DMS 273 treated with DMSO at 0.1 percent for 48 hours (cell line): ENCODE measurements around the gene ASTN2.

Source experiments
- DNase-seq: peaks from one replicate; lab custom pipeline; 2025; lab: John Stamatoyannopoulos, UW

ASTN2 gene

GRCh38 chr9:116452634-116453033 is 962.2 kb downstream of the ASTN2 start:
- no peak for DNase-seq

- no peak for DNase-seq
Observed at GRCh38 chr9:116452227-116452626, 962.6 kb downstream of the ASTN2 start.

GRCh38 chr9:116451500-116452115 is 963.2 kb downstream of the ASTN2 start:
- DNase-seq, result no peak

GRCh38 chr9:116450378-116451139 is 964.3 kb downstream of the ASTN2 start:
- no peak for DNase-seq

- DNase-seq, result no peak
Observed at GRCh38 chr9:116449949-116450348, 964.9 kb downstream of the ASTN2 start.

GRCh38 chr9:116448431-116448830 is 966.4 kb downstream of the ASTN2 start:
- no peak for DNase-seq

- DNase-seq, result no peak
Observed at GRCh38 chr9:116447934-116448333, 966.9 kb downstream of the ASTN2 start.

- DNase-seq, result no peak
Observed at GRCh38 chr9:116442528-116442927, 972.3 kb downstream of the ASTN2 start.

- DNase-seq, result no peak
Observed at GRCh38 chr9:116437411-116438370, 977.2 kb downstream of the ASTN2 start.

GRCh38 chr9:116436121-116436520 is 978.7 kb downstream of the ASTN2 start:
- no peak for DNase-seq

- no peak for DNase-seq
Observed at GRCh38 chr9:116435706-116436105, 979.2 kb downstream of the ASTN2 start.

GRCh38 chr9:116434314-116434713 is 980.5 kb downstream of the ASTN2 start:
- DNase-seq, result no peak

GRCh38 chr9:116432051-116432450 is 982.8 kb downstream of the ASTN2 start:
- DNase-seq, result no peak

- no peak for DNase-seq
Observed at GRCh38 chr9:116430849-116431248, 984.0 kb downstream of the ASTN2 start.

- DNase-seq, result no peak
Observed at GRCh38 chr9:116425244-116425643, 989.6 kb downstream of the ASTN2 start.

GRCh38 chr9:116423149-116423548 is 991.7 kb downstream of the ASTN2 start:
- DNase-seq, result no peak

- DNase-seq, result no peak
Observed at GRCh38 chr9:116422119-116422979, 992.5 kb downstream of the ASTN2 start.

- DNase-seq, result no peak
Observed at GRCh38 chr9:116420993-116421538, 993.8 kb downstream of the ASTN2 start.

GRCh38 chr9:116419181-116419580 is 995.7 kb downstream of the ASTN2 start:
- no peak for DNase-seq

GRCh38 chr9:116417464-116417863 is 997.4 kb downstream of the ASTN2 start:
- no peak for DNase-seq

- no peak for DNase-seq
Observed at GRCh38 chr9:116416421-116416820, 998.4 kb downstream of the ASTN2 start.
